Muscle layer of duodenum (tissue), 2 donors: ENCODE results near the gene PLEKHG4B.

ENCODE experiments used
- H3K27ac ChIP-seq: one replicate; pipeline ENCODE4 v1.7.0; 2013; ENCODE audit warnings: mild to moderate bottlenecking, low read length
- H3K27me3 ChIP-seq: one replicate; pipeline ENCODE4 v1.7.0; 2013; ENCODE audit warnings: low read depth, mild to moderate bottlenecking, control low read depth, low read length
- H3K36me3 ChIP-seq, 2 donors: one replicate each; pipeline ENCODE4 v1.7.0; 2013; ENCODE audit warnings: low read length in 2 of 2, control low read depth in 1 of 2, mild to moderate bottlenecking in 1 of 2; ENCODE audit not compliant: insufficient read depth in 2 of 2, control insufficient read depth in 1 of 2
- H3K4me1 ChIP-seq, 2 donors: one replicate each; pipeline ENCODE4 v1.7.0; 2013; ENCODE audit warnings: low read length in 2 of 2, mild to moderate bottlenecking in 2 of 2, control low read depth in 1 of 2, moderate library complexity in 1 of 2; ENCODE audit not compliant: insufficient read depth in 2 of 2, control insufficient read depth in 1 of 2
- H3K4me3 ChIP-seq, 2 donors: one replicate each; pipeline ENCODE4 v1.7.0; 2013; ENCODE audit warnings: low read length in 2 of 2, low read depth in 1 of 2, mild to moderate bottlenecking in 1 of 2
- H3K9me3 ChIP-seq, 2 donors: one replicate each; pipeline ENCODE4 v1.7.0; 2013; ENCODE audit warnings: low read length in 2 of 2, control low read depth in 1 of 2, mild to moderate bottlenecking in 1 of 2; ENCODE audit not compliant: control insufficient read depth in 1 of 2
- donor health status: healthy.

PLEKHG4B gene

DNA sequence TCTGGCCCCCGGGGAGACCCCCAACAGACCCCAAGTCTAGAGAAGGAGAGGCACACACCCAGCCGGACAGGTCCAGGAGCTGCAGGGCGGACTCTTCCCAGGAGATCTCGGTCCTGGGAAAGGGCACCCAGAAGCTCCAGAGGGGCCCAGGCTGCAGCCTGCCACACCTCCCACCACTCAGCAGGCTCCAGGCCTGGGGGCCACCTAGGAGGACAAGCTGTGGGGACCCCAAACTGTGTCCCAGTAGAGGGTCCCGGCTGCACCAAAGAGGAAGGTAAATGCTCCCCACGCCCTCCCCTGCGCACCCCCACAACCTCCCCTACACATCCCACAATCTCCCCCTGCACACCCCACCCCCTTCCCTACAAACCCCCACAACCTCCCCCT lies 48.5 kb downstream of the PLEKHG4B start:
- no peak overlapping the region for H3K27ac ChIP-seq
- H3K9me3 ChIP-seq = no peaks in the 10 kb centered on the region
- H3K36me3 ChIP-seq = no peaks in the 10 kb centered on the region
- no peaks in the 10 kb centered on the region for H3K27me3 ChIP-seq
- H3K4me1 ChIP-seq = no peaks in the 10 kb centered on the region
- no peak overlapping the region for H3K4me3 ChIP-seq

DNA sequence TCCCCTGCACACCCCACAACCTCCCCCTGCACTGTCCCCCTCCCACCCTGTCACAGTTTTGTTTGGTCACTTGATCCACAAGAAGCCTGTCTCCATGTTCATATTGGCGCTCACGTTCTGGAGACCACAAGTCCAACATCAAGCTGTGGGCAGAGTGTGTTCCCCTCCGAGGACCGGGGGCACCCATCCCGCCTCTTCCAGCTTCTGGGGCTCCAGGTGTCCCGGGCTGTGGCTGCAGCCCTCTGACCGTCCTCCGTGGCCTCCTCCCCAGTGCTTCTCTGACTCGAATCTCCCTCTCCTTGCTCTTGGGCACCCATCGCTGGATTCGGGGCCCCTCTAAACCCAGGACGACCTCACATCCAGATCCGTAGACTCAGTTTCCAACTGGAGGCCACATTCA lies 49.2 kb downstream of the PLEKHG4B start:
- Histone ChIP-seq H3K27me3 (no peaks in the 10 kb centered on the region), H3K4me3 (no peak overlapping the region), H3K4me1 (no peaks in the 10 kb centered on the region), H3K9me3 (no peaks in the 10 kb centered on the region), H3K27ac (no peak overlapping the region), H3K36me3 (no peaks in the 10 kb centered on the region)

DNA sequence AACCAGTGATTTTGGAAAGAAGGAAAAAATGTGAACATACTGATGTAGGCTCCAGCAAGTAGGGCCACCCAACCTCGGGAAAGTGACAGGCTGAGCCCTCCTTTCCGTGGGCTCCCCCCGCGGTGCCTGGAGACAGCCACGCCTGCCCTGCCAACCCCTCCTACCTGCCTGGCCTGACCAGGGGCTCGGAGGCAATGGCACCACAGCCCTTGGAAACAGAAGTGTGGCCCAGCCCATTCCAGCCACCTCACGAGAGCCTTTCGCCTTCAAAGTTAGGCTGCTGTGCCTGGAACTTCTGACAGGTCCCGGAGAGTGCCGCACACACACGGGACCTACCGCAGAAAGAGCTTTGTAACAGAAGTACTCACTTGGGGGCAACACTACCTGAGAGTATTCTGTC lies 49.8 kb downstream of the PLEKHG4B start:
- no peak overlapping the region for H3K27ac ChIP-seq
- no peaks in the 10 kb centered on the region for H3K27me3 ChIP-seq
- H3K4me3 ChIP-seq = no peak overlapping the region
- H3K4me1 ChIP-seq = no peaks in the 10 kb centered on the region
- H3K9me3 ChIP-seq = peaks cover 0 to 2% of the 10 kb centered on the region in 2 donors
- no peaks in the 10 kb centered on the region for H3K36me3 ChIP-seq

DNA sequence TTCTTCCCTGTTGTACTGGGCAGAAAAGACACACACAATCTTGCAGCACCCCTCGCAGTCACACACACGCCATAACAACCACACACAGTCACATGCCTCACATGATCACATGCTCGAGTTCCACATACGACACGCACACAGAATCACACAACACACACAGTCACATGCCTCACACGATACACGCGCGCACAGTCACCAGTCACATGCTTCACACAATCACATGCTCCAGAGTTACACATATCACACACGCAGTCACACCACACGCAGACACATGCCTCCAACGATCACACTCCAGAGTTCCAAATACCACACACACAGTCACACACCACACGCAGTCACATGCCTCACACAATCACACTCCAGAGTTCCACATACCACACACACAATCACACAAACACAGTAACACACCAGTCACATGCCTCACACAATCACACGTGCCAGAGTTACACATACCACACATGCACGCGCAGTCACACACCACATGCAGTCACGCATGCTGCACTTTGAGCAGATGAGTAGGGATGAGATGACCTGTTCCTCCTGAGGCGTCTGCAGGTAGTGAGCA lies 50.4 kb downstream of the PLEKHG4B start:
- H3K4me1 ChIP-seq = no peaks in the 10 kb centered on the region
- no peak overlapping the region for H3K4me3 ChIP-seq
- peaks cover 0 to 8% of the 10 kb centered on the region in 2 donors for H3K9me3 ChIP-seq
- H3K27me3 ChIP-seq = no peaks in the 10 kb centered on the region
- H3K27ac ChIP-seq = no peak overlapping the region
- H3K36me3 ChIP-seq = no peaks in the 10 kb centered on the region

DNA sequence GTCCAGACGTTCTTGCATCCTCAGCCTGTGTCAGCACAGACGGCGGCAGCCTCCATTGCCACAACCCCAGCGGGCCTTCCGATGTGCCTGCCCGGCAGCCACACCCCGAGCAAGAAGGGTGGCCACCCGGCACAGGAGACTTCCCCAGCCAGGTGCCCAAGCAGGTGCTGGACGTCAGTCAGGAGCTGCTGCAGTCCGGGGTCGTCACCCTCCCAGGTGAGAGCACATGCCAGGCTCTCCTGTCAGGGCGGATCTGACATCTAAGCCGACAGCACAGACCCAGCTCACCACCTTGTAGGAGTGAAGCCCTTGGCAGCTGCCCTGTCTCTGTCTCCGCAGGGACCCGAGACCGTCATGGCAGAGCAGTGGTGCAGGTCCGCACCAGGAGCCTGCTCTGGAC lies 51.1 kb downstream of the PLEKHG4B start:
- no peak overlapping the region for H3K4me3 ChIP-seq
- H3K36me3 ChIP-seq = no peaks in the 10 kb centered on the region
- H3K27me3 ChIP-seq = no peaks in the 10 kb centered on the region
- no peaks in the 10 kb centered on the region for H3K4me1 ChIP-seq
- peaks cover 4 to 15% of the 10 kb centered on the region in 2 donors for H3K9me3 ChIP-seq
- H3K27ac ChIP-seq = no peak overlapping the region

DNA sequence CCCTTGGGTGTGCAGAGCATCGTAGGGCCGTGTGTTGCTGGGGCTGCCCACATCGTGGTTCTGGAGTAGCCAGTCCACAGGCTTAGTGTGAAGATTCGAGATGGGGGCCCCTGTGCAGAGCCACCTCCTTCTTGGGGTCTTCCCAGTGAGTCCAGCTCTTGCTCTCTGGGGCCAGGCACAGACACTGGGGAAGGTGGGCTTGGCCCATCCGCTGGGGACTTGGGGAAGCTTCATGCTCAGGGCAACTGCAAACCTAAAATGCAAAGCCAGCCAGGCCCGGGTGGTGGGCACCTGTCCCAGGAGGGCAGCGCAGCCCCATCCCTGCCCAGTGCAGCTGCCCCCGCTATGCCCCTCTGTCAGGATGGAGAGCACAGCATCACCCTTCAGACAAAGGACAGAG lies 53.0 kb downstream of the PLEKHG4B start:
- no peak overlapping the region for H3K27ac ChIP-seq
- H3K36me3 ChIP-seq = no peaks in the 10 kb centered on the region
- H3K4me3 ChIP-seq = no peak overlapping the region
- no peaks in the 10 kb centered on the region for H3K4me1 ChIP-seq
- no peaks in the 10 kb centered on the region for H3K27me3 ChIP-seq
- peaks cover 4 to 16% of the 10 kb centered on the region in 2 donors for H3K9me3 ChIP-seq

DNA sequence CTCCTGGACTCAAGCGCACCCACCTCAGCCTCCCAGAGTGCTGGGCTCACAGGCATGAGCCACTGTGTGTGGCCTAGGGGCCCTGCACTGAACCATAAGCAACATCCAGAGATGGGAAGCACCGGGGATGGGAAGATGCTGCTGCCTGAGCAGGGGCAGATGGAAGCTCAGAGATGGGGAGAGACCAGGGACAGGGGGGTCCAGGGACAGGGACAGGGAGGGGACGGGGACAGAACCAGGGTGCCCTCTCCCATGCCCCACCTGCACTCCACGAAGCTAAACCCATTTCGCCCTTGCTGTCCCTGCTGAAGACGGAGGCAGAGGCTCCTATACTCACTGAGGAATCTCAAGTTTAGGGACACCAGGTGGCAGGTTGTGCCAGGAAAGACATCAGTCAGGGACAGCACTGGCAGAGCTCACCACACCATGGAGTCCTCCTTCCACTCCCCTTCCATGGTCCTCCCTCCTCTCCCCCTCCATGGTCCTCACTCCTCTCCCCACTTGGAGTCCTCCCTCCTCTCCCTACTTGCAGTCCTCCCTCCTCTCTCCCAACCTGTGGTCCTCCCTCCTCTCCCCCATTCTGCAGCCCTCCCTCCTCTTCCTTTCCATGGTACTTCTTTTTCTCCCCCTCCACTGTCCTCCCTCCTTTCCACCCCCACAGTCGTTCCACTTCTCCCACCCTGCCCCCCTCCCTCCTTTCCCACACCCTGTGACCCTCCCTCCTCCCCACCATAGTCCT lies 53.8 kb downstream of the PLEKHG4B start:
- Histone ChIP-seq H3K4me3 (no peak overlapping the region), H3K27ac (no peak overlapping the region), H3K4me1 (no peaks in the 10 kb centered on the region), H3K9me3 (peaks cover 4 to 18% of the 10 kb centered on the region in 2 donors), H3K27me3 (no peaks in the 10 kb centered on the region), H3K36me3 (no peaks in the 10 kb centered on the region)

DNA sequence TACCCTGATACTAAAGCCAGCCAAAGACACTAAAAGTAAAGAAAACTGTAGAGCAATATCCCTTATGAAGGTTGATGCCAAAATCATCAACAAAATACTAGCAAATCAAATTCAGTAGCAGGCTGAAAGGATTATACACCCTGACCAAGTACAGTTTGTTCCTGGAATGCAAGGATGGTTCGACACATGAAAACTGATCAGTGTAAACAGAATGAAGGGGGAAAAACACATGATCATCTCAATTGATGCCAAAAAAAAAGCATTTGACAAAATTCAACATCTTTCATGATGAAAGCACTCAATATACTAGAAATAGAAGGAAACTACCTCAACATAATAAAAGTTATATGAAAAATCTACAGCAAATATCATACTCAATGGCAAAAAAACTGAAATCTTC lies 55.8 kb downstream of the PLEKHG4B start:
- no peaks in the 10 kb centered on the region for H3K4me1 ChIP-seq
- no peaks in the 10 kb centered on the region for H3K27me3 ChIP-seq
- H3K27ac ChIP-seq = no peak overlapping the region
- no peaks in the 10 kb centered on the region for H3K36me3 ChIP-seq
- no peak overlapping the region for H3K4me3 ChIP-seq
- peaks cover 4 to 18% of the 10 kb centered on the region in 2 donors for H3K9me3 ChIP-seq

DNA sequence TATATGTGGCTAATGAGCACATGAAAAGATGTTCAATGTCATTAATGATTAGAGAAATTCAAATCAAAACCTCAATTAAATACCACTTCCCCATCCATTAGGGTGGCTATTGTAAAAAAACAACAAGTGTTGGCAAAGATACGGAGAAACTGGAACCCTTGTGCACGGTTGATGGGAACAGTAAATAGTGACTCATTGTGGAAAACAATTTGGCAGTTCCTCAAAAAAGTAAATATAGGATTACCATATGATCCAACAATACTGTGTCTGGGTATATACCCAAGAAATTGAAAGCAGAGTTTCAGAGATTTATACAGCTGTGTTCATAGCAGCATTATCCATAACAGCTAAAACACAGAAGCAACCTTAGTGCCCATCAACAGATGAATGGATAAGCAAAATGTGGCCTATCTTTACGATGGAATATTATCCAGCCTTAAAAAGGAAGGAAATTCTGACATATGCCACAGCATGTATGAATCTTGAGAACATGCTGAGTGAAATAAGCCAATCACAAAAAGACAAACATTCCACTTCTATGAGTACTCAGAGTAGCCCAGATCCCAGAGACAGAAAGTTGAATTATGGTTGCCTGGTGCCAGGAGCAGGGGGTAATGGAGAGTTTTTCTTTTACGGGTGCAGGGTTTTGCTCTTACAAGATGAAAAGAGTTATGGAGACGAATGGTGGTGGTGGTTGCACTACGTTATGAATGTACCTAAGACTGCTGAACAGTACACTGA lies 57.9 kb downstream of the PLEKHG4B start:
- Histone ChIP-seq H3K9me3 (peaks cover 4 to 18% of the 10 kb centered on the region in 2 donors), H3K4me3 (no peak overlapping the region), H3K27ac (no peak overlapping the region), H3K4me1 (no peaks in the 10 kb centered on the region), H3K36me3 (no peaks in the 10 kb centered on the region), H3K27me3 (no peaks in the 10 kb centered on the region)

DNA sequence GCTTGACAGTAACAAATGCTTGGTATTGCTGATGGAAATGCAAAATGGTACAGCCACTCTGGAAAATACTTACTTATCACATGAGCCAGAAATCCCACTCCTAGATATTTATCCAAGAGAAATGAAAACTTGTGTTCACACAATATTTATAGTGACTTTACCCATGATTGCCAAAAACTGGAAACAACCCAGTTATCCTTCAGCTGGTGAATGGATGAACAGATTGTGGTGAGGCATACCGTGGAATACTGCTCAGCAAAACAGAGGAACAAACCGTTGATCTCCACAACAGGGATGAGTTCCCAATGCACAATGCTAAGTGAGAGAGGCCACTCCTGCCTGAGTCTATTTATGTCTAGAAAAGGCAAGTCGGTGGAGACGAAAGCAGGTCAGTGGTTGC lies 58.8 kb downstream of the PLEKHG4B start:
- Histone ChIP-seq H3K9me3 (peaks cover 4 to 18% of the 10 kb centered on the region in 2 donors), H3K27ac (no peak overlapping the region), H3K4me1 (no peaks in the 10 kb centered on the region), H3K27me3 (no peaks in the 10 kb centered on the region), H3K36me3 (no peaks in the 10 kb centered on the region), H3K4me3 (no peak overlapping the region)

DNA sequence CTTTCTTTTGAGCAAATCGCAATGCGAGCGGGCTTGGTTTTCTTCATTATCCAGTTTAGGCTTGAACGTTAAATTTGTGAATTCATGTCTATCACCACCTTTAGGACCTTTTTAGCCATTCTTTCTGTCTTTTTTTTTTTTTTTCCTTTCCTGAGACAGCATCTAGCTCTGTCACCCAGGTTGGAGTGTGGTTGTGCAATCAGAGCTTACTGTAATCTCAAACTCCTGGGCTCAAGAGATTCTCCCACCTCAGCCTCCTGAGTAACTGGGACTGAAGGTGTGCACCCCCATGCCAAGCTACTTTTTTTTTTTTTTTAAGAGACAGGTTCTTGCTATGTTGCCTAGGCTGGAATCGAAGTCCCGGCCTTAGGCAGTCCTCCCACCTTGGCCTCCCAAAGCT lies 60.1 kb downstream of the PLEKHG4B start:
- Histone ChIP-seq H3K27me3 (no peaks in the 10 kb centered on the region), H3K4me1 (no peaks in the 10 kb centered on the region), H3K36me3 (no peaks in the 10 kb centered on the region), H3K4me3 (no peak overlapping the region), H3K27ac (no peak overlapping the region), H3K9me3 (peaks cover 4 to 13% of the 10 kb centered on the region in 2 donors)
